GM10847 (cell line): ENCODE data around the gene KTN1.

Source experiments
- POLR2A ChIP-seq: IDR thresholded peaks from 2 replicates; pipeline ENCODE4 v1.6.1; 2011; ENCODE audit not compliant: insufficient read length; ENCODE audit errors: extremely low read depth

Gene KTN1

DNA sequence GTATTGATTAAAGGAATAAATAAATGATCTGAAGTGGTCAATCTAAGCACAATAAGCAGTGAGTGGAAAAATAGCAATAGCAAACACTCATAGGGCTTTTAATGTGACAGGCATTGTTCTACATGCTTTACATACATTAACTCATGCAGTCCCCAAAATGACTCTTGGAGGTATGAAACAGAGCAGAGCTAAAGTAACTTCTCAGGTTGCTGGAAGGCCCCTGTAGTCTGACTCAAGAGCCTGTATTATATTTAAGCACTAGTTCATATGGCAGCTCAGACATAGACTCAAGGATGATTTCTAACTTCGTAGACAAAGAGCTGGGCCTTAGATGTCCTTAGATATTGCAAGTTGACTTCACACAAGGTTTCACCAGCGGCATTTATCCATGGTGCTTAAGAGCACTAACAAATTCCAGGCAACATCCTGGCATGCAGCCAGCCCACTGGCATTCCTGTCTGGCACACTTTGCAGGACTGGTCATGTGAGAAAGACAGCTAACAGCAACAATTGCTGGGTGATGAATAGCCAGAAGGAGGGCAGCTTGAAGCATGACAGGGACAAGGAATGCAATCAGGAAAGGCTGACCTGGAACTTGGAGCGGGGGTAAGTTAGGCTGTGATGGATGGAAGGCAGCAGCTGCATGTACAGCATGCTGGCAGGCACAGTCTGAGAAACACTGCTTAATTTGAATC is 22.9 kb upstream of the KTN1 start:
- TF ChIP-seq POLR2A, result no peak

DNA sequence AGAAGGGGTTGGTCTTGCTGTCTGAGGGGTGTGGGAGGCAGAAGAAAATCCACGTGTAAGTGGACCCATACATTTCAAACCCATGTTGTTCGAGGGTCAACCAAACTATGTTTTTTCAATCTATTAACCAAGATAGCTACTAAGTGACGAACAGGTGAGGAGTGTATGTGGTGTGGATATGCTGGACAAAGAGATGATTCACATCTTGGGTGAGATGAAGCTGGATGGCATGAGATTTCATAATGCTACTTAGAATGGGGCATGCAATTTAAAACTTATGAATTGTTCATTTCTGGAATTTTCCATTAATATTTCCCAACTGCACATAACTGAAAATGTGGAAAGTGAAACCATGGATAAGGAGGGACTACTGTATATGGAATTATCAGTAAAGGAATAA is 17.9 kb upstream of the KTN1 start:
- TF ChIP-seq POLR2A, result no peak

DNA sequence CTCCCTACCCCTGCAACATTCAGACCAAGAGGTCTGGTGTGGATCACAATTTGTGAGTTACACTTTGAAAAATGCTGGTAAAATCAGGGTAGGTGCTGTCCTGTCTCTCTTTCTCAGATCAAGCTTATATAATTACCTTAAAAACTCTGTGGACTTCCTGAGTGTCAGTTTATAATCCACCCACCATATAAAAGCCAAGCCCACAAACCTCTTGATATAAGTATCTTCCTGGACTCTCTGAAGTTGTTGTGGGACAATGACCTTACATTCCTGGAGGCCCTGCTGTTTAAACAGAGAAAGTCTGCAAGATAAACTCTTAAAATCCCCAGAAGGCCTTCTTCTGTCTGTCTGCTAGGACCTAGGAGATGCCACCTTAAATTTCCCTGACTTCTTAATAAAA is 11.4 kb upstream of the KTN1 start:
- no peak for TF ChIP-seq POLR2A

DNA sequence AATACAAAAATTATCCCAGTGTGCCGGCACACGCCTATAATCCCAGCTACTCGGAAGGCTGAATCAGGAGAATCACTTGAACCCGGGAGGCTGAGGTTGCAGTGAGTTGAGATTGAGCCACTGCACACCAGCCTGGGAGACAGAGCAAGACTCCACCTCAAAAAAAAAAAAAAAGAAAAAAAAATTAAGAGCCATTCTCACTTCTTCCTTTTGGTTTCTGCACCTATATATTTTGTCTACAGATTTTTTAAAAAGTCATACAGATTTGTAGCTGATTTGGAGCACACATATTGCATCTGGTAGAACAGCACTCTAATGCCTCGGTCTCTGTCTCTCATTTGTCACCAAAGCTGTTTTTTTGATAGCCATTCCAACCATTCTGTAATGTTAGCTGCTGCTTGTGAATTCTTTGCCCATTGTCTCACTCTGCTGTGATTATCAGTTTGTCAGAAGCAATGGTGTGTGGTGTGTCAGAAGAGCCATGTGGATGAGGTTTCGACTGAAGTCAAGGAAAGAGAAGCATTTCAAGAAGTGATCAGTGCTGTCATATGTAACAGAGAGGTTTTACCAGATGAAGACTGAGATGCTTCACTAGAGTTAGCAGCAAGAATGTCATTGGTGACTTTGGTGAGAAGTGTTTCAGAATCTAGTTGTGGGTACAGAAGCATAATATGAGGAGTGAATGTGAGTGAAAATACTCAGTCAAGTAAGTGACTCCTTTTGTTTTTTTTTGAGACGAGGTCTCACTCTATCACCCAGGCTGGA is 8.7 kb upstream of the KTN1 start:
- TF ChIP-seq POLR2A, result no peak

DNA sequence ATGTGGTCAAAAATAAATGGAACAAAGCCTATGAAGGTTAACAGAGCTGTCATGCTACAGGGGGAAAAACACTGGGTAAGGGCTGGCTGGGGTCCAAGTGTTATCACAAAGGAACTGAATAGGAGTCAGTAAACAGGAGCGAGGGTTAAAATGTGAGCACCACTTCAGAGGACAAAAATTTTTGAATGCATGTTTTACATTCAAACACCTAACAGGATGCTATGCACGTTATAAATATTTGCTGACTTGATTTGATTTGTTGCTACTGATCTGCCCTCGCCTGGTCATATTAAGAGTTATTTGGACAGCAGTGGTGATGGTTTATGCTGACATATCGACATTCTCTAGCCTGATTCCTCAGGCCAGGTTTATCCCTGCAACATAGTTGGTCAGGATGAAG is 7.4 kb upstream of the KTN1 start:
- no peak for TF ChIP-seq POLR2A

DNA sequence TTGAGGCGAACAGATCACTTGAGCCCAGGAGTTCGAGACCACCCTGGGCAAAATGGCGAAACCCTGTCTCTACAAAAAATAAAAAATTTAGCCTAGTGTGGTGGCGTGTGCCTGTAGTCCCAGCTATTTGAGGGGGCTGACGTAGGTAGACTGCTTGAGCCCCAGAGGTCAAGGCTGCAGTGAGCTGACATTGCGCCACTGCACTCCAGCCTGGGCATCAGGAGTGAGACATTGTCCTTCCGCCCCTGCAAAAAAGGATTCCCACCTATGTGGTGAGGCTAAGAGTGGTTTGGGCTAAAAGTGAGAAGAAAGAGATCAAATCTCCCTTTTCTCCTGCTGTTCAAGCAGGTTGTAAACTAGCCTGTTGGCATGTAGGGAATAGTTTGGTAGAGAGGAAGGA is 5.0 kb upstream of the KTN1 start:
- TF ChIP-seq POLR2A, result no peak

DNA sequence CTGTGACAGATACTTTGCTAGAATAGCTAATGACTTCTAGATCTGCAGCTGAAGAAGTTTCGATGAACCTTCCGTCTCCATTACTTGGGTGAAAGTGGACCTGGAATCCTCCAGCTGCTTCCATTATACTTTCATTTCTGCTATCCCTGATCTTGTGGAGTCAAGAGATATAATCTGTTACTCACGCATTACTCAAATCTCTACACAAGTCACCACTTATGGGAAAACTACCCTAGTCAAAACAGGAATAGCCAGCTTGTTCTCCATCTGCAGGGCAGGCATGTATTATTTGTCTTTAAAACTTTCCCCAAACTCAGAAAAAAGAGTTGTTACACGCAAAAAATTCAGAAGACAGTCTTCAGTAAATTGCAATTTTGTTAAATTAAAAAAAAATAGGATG is 2.8 kb upstream of the KTN1 start:
- no peak for TF ChIP-seq POLR2A

DNA sequence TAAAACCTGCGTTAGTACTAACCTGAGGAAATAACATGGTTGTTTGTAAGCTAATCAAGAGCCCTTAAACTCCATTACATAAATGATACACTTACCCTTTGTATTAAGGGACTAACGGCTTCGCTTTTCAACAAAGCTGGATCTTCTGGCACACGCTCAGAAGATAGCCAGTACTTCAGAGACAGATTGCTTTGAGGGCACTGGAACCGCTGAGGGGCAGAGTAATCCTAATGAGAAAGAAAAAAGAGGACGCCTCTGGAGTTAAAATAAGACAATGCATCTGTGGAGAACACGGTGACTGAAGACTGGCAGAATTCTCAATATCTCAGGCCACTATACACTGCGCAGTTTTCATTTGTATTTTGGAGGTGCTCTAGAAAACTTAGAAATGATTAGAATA is 1.5 kb upstream of the KTN1 start:
- no peak for TF ChIP-seq POLR2A

DNA sequence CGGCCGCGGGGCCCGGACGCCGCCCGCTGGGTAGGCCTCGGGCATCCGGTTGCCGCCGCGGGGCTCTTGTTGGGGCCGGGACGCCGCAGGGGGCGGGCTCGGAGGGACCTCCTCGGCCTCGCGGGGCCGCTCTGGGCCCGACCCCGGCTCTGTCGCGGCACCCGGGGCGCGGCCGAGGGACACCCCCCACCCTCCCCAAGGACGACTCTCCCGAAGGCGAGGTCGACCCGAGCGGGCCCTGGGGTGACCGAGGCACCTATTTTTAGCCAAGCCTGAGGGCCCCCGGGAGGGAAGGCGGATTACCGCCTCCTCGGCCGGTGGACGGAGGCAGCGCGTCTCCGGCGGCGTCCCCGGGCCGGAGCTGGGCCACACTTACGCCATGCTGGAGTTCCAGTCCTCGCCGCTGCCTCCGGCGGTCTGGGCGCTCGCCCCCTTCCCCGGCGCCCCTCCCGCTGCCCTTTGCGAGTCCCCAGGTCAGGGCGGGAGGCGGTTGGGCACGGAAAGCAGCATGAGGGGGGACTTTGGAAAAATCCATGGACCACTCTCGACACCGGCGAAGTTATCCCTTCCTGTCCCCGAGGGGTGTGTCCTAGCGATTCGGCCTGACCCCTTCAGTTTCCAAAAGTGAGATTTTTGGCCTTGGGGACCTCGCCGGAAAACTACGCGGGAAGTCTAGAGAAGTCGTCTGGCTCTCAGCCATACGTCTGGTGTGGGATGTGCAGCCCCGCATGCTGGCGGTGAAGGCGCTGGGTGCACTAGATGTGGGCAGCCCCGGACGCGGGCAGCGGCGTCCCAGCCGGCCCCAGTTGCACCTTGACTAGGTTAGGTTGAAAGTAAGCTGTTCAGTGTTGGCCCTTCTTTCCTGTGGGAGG is 699 bp downstream of the KTN1 start:
- no peak for TF ChIP-seq POLR2A

DNA sequence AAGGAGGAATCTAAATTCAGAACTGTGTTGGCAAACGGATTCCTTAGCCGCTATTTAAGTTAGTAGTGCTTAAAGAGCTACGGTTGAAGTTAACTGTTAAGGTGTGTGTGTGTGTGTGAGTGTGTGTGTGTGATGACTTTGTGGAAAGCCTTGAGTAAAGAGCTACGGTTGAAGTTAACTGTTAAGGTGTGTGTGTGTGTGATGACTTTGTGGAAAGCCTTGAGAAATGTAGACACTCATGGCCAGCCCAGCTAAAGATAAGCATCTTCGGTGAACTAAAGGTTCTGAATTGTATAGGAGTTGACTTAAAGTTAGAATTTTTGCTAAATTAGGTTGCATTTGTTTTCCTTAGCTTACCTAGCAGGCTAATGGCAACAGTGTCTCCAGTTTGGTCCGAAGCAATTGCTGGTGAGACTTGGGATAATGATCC is 1.4 kb downstream of the KTN1 start:
- TF ChIP-seq POLR2A, result no peak

DNA sequence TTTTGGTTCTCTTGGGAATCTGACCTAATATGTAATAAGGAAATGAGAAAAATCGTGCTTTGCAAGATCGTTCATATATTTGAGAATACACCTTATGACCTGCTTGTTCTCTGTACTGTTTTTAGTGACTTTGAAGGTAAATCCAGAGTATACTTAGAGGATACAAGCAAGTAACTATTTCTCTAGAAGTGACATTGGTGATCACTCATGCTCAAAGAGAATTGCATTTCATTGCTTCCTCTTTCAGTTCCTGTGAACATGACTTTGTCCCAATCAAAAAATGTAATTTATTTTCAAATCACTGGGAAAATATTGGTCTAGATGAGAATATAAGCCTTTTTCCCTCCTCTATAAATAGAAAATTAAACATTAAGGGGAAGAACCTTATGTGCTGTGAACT is 2.7 kb downstream of the KTN1 start:
- no peak for TF ChIP-seq POLR2A

DNA sequence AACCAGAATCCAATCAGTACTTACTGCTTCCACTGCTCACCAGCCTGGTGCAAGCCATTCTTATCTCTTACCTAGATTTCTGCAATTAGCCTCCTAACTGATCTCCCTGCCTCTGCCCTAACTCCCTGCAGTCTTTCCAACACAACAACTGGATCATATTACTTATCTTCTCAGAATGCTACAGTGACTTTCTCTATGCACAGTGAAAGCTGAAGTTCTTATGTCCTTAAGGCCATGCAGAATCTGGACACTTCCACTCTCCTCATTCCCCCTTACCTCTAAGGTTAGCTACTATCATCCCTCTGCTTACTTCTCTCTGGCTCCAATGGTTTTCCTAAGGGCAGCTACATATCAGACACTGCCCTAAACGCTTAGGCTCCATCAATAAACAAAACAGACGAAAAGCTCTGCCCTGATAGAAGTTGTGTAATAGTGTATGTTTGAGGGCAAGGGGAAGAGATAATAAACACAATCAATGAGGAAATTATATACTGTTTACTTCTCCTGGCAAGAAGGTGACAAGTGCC is 4.0 kb downstream of the KTN1 start:
- TF ChIP-seq POLR2A, result no peak

DNA sequence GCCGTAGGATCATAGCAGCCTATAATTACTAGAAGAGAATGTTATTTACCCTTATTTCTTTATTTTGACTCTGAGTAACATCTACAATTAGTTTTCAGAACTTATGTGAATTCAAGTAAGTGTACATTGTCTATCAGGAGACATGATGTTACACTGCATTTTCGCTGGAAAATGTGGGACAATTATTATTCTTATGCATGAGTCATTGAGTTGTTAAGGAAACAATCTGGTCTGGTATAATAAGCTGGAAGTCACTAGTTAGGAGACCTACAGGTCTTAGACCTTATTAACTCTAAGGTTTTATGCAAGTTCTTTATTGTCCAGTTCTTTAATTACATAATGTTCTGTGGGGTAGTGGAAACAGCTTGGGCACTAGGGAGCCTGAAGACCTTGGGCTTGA is 5.8 kb downstream of the KTN1 start:
- no peak for TF ChIP-seq POLR2A

DNA sequence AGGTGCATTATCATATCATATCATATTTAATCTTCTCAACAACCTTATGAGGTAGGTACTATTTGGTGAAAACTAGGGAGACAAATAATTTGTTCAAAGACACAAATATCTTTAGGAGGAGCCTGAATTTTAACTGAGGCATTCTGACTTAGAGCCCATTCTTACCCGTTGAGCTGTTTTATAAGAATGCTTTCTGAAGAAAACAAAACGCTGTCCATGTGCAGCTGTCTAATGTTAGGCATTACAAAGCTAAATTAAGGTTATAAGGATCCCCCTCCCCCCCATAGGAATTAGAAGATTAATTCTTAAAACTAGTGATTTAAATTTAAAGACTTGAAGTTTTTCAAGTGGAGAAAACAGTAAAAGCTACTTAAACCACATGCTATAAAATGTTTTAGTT is 6.4 kb downstream of the KTN1 start:
- no peak for TF ChIP-seq POLR2A

DNA sequence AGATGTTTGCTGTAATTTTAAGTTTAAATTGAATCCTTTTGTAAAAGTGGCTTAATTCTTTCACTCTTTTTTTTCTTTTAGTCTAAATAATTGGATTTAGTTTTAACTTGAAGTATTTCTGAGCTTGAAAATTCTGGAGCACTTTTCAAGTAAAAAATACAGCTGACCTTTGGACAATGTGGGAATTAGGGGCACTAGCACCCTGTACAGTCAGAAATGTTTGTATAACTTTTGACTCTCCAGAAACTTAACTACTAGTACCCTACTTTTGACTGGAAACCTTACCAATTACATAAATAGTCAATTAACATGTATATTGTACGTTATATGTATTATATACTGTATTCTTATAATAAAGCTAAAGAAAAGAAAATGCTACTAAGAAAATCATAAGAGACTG is 7.8 kb downstream of the KTN1 start:
- no peak for TF ChIP-seq POLR2A
